ENCODE data around the gene CCR5AS.
"Not testable (repeated sequence)": the region's sequence is repeated elsewhere in the genome, so short reads cannot be mapped to it uniquely, and the experiment has no call there.

CCR5AS gene

DNA sequence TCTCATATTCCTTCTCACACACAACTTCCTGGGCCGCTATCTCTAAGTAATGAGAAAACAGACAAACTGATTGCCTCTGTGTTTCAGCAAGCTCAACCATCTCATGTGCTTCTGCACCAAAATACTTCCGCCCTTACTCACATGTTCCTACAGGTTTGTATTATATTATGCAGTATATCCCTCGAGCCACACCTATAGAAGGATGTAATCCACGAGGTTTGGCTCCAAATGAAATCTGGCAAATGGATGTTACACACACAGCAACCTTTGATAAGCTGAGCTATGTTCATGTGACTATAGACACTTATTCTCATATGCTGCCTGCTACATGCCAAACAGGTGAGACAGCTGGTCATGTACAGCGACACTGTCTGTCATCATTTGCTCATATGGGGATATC, 22.8 kb upstream of the CCR5AS start:
- DNase-seq (ENCODE audit: extremely low read depth in 1 of 2, low read depth in 1 of 2): no peak

DNA sequence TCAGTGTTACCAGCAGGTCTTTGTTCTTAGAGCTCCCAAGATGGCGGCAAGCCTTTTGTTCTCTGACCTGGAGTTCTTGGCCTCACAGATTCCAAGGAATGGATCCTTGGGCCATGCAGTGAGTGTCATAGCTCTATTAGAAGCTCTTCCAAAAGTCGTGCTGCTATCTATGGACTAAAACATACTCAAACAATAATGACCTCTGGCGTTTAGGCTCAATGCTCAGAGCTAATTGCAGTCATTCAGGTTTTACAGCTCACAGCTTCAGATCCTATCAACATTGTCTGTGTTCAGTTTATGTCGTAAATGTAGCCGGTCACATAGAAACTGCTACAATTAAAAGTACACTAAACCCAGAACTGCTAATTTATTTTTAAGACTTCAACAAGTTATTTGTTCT, 22.4 kb upstream of the CCR5AS start:
- no peak for DNase-seq (ENCODE audit: extremely low read depth in 1 of 2, low read depth in 1 of 2)

- no peak for DNase-seq (ENCODE audit: extremely low read depth in 1 of 2, low read depth in 1 of 2)
Measured at GRCh38 chr3:46427916-46428833, 21.3 kb upstream of the CCR5AS start.

GRCh38 chr3:46427404-46427803, 20.5 kb upstream of the CCR5AS start:
- DNase-seq (ENCODE audit: extremely low read depth in 1 of 2, low read depth in 1 of 2): not testable (repeated sequence)

GRCh38 chr3:46426476-46426875, 19.6 kb upstream of the CCR5AS start:
- DNase-seq (ENCODE audit: extremely low read depth in 1 of 2, low read depth in 1 of 2): not testable (repeated sequence)

DNA sequence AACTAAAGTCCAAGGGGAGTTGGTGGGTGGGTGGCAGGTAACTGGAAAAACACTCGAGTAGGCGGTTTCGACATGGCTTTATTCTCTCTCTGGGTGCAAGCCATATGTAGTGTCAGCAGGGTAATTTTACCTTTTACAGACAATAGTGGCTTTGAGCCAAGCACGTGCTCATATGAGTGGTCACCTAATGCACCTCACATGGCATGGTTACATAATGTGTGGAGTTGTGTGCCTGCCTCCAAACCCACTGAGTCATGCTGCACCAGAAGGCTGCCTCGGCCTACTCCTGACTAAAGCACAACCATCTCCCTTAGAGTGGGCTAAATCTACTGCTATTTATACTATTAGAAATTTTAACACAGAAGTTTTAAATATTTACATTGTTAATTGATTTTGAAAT, 16.7 kb upstream of the CCR5AS start:
- no peak for DNase-seq (ENCODE audit: extremely low read depth in 1 of 2, low read depth in 1 of 2)

DNA sequence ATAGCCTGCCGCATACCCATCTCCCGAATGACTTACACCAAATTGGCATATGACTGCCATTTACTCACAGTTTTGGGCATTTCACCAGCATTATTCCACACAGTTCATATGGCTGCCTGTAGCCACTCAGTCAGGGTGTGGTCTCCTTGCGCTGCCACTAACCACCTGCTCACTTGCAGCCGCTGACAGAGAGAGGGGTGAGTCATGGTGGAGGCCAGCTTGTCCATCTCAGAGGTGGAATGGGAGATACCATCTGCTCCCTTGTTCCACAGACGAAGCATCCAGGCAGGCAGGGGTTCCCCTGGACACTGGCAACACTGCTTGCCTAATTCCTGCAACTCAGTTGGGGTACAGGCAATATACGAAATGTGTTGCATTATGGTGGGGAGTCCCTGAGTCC, 15.8 kb upstream of the CCR5AS start:
- no peak for DNase-seq (ENCODE audit: extremely low read depth in 1 of 2, low read depth in 1 of 2)

DNA sequence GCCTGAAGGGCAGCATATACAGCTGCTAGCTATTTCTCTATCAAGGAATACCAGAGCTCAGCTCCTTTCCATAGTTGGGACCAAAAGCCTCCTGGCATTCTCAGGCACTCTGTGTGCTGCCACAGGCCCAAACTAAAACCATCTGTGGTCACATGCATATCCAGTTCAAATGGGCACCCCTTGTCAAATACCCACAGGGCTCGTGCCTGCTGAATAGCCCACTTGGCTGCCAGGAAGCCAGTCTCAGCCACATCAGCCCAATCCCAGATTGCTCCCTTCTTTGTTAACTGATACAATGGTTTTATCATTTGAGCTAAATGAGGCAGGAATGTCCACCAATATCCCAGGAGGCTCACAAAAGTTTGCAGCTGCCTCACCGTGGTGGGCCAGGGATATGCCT, 14.1 kb upstream of the CCR5AS start:
- no peak for DNase-seq (ENCODE audit: extremely low read depth in 1 of 2, low read depth in 1 of 2)

- DNase-seq (ENCODE audit: extremely low read depth in 1 of 2, low read depth in 1 of 2): no peak
Measured at GRCh38 chr3:46419816-46420215, 12.9 kb upstream of the CCR5AS start.

DNA sequence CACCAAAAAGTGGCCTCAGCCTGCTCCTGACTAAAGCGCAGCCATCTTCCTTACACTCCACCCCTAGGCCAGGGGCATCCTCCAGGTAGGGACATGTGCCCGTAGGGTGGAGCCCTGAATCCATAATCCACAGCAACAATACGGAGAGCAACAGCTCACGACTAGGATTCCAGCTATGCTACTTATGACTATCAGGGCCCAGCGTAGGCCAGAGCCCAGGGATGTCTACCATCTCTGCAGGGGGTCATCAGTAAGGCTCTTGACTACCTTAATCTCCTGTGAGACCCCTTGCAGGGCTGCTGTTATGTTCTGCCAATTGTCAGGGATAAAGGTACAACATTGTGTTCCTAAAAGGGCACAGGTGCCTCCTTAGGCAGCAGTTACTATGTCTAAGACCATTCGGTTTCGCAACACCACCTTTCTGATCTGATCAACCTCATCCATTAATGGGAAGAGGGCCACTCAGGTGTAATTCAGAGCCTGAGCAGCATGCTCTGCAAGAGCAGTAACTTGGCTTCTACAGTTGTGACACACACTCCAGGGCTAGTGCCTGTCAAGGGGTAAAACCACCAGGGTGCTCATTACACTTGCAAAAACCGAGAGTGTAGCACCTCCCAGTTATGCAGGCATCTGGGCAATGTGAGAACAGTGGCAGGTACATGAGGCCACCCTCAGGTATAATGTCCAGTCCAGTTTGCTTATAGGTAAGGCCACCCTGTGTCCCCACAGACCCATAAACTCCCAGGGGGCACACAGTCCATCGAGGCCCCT, 11.2 kb upstream of the CCR5AS start:
- DNase-seq (ENCODE audit: extremely low read depth in 1 of 2, low read depth in 1 of 2): no peak

- DNase-seq (ENCODE audit: extremely low read depth in 1 of 2, low read depth in 1 of 2): no peak
Measured at GRCh38 chr3:46416811-46417510, 10.1 kb upstream of the CCR5AS start.

DNA sequence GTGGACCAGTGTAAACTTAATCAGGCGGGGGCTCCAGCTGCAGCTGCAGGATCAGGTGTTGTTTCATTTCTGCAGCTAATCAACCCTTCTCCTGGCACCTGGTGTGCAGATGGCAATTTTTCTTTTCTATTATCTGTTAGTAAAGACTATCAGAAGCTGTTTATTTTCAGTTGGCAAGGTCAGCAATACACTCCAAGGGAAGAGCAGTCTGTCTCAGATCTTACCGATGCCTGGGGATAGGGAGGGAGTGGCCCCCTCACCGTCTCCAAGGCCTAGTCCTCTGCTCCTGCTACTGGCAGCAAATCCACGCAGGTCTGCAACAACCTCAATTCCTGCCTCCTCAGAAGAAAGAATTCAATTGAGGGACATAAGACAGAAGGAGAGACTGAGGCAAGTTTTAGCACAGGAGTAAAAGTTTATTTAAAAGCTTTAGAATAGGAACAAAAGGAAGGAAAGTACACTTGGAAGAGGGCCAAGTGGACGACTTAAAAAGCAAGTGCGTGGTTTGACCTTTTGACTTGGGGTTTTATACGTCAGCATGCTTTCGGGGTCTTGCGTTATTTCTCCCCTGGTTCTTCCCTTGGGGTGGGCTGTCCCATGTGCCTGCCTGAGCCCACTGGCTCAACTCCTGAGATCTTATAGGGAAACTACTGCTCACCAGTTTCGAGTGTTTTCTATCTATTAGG, 9.4 kb upstream of the CCR5AS start:
- no peak for DNase-seq (ENCODE audit: extremely low read depth in 1 of 2, low read depth in 1 of 2)

DNA sequence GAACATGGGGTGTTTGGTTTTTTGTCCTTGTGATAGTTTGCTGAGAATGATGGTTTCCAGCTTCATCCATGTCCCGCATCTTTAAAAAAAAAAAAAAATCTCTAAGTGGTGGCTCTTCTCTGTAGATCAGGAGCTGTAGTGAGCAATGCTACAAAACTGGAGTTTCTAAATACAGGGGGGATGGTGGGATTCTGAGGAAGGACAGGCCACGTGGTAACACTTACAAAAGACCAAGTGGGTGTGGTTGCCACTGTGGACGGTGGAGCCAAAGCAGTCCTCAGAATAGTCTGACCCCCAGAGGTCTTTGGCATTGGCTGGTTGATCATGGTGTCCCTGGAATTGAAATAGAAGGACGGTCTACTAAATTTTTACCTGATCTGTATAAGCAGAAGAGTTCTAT, 7.9 kb upstream of the CCR5AS start:
- DNase-seq (ENCODE audit: extremely low read depth in 1 of 2, low read depth in 1 of 2): no peak

DNA sequence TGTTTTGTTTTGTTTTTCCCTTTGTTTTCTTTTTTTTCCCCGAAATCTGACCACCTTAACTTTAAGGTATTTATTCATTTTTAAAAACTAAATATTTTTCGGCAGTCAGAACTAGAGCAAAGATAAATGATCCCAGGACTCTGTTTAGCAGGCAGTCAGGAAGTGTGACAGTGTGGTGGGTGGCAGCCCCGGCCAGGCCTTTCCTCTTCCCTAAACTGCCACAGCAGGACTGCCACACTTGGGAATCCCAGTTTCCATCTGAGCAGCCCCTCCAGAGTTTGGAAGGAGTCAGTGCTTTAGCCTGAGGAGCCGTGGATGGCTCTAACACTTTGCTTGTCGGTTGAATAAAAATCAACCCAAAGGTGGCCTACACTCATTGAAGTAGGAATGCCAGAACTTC, 7.1 kb upstream of the CCR5AS start:
- DNase-seq (ENCODE audit: extremely low read depth in 1 of 2, low read depth in 1 of 2): no peak

DNA sequence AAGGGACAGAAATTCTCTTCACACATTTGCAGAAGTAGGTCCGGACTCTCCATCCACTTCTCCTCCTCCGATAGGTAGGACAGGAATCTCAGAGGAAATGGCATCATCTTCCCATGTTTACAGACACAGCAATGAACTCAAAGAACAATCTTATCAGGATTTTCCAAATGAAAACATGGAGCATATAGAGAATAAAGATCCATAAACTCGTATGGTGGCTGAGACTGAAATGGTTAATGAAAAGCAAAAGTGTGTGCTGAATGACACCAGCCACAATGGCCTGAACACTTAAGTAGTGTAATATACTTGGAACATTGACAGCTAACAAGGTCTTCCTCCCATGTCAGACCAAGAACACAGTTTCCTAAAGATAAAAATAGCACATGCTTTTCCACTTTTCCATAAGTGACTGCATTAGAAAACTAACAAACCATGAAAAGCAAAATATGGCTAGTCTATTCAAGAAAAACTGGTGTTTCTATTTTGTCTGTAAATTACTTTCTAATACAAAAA, 6.0 kb upstream of the CCR5AS start:
- DNase-seq (ENCODE audit: extremely low read depth in 1 of 2, low read depth in 1 of 2): no peak

- no peak for DNase-seq (ENCODE audit: extremely low read depth in 1 of 2, low read depth in 1 of 2)
Measured at GRCh38 chr3:46411271-46411670, 4.4 kb upstream of the CCR5AS start.

DNA sequence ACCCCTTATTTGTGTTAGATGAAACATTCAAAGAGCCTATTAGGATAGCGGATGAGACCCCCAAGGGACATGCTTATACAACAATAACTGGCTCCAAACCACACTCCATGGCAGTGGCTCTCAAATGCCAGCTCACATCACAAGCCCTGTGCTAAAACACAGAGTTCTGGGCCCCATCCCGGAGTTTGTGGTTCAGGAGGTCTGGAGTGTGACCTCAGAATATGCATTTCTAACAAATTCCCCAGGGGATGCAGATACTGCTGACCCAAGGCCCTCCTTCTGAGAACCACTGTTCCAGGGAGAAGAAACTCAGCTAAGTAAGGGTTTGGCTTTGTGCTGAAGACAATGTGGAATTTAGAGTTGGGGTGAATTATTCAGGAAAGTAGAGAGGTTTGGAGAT, 3.8 kb upstream of the CCR5AS start:
- no peak for DNase-seq (ENCODE audit: extremely low read depth in 1 of 2, low read depth in 1 of 2)

- DNase-seq (ENCODE audit: extremely low read depth in 1 of 2, low read depth in 1 of 2): no peak
Measured at GRCh38 chr3:46409739-46410489, 3.0 kb upstream of the CCR5AS start.

GRCh38 chr3:46408853-46409252, 2.0 kb upstream of the CCR5AS start:
- DNase-seq (ENCODE audit: extremely low read depth in 1 of 2, low read depth in 1 of 2): no peak

DNA sequence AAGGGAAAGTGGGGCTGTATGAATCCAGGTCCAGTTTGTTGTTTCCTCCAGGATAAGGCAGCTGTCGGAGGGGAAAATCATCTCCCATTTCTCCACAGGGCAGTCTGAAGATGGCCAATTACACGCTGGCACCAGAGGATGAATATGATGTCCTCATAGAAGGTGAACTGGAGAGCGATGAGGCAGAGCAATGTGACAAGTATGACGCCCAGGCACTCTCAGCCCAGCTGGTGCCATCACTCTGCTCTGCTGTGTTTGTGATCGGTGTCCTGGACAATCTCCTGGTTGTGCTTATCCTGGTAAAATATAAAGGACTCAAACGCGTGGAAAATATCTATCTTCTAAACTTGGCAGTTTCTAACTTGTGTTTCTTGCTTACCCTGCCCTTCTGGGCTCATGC, 1.1 kb upstream of the CCR5AS start:
- no peak for DNase-seq (ENCODE audit: extremely low read depth in 1 of 2, low read depth in 1 of 2)
